Brain pericyte (primary cell): ENCODE measurements around the gene PPP1R10.
"Not testable (repeated sequence)": the region's sequence is repeated elsewhere in the genome, so short reads cannot be mapped to it uniquely, and the experiment has no call there.

ENCODE experiments used
- DNase-seq: peaks from one replicate; pipeline ENCODE4 v3.0.0-alpha.2; 2012; ENCODE audit warnings: low read depth, low spot score

Gene PPP1R10

GRCh38 chr6:30616811-30617564, at the start of gene PPP1R10:
Gene PPP1R10, minus strand, starts transcription at chr6:30617243. Its CDS starts 7,299 bp downstream, at chr6:30609944.
- DNase-seq = peak; percentile 100

GRCh38 chr6:30666300-30666699, 49.3 kb upstream of the PPP1R10 start:
- DNase-seq = not testable (repeated sequence)

- no peak for DNase-seq
These were observed 48.1 kb upstream of the PPP1R10 start for GRCh38 chr6:30664994-30665767.

- DNase-seq = not testable (repeated sequence)
These were observed 40.9 kb upstream of the PPP1R10 start for GRCh38 chr6:30657922-30658321.

GRCh38 chr6:30657454-30657853, 40.4 kb upstream of the PPP1R10 start:
- DNase-seq = no peak

GRCh38 chr6:30656513-30656912, 39.5 kb upstream of the PPP1R10 start:
- no peak for DNase-seq

GRCh38 chr6:30655743-30656094, 38.7 kb upstream of the PPP1R10 start:
- DNase-seq = no peak

- no peak for DNase-seq
These were observed 38.0 kb upstream of the PPP1R10 start for GRCh38 chr6:30654798-30655742.

- DNase-seq = no peak
These were observed 34.1 kb upstream of the PPP1R10 start for GRCh38 chr6:30651143-30651542.

- no peak for DNase-seq
These were observed 30.4 kb upstream of the PPP1R10 start for GRCh38 chr6:30647242-30648116.

GRCh38 chr6:30646450-30647241, 29.6 kb upstream of the PPP1R10 start, which contains the start of gene C6orf136:
Gene C6orf136, plus strand, starts transcription at chr6:30647133. Its CDS starts 99 bp downstream, at chr6:30647232.
- DNase-seq = peak; percentile 65

GRCh38 chr6:30645989-30646388, 28.9 kb upstream of the PPP1R10 start:
- DNase-seq = no peak

GRCh38 chr6:30644769-30645168, 27.7 kb upstream of the PPP1R10 start:
- DNase-seq = no peak

- no peak for DNase-seq
These were observed 26.6 kb upstream of the PPP1R10 start for GRCh38 chr6:30643656-30644055.

GRCh38 chr6:30641048-30641447, 24.0 kb upstream of the PPP1R10 start:
- no peak for DNase-seq

GRCh38 chr6:30640481-30640880, 23.4 kb upstream of the PPP1R10 start:
- no peak for DNase-seq

- no peak for DNase-seq
These were observed 18.8 kb upstream of the PPP1R10 start for GRCh38 chr6:30635834-30636233.

GRCh38 chr6:30626484-30627366, 9.7 kb upstream of the PPP1R10 start, which contains the start of gene ATAT1:
Gene ATAT1, plus strand, starts transcription at chr6:30626874.
- DNase-seq = no peak

GRCh38 chr6:30625511-30625910, 8.5 kb upstream of the PPP1R10 start:
- no peak for DNase-seq
